ENCODE results near the gene CMBL.

GRCh38 chr5:10254686-10255085 lies 53.0 kb downstream of the CMBL start:
- no peak for TF ChIP-seq EGR1 (IDR thresholded peaks at IDR 0.05)
- no peak for TF ChIP-seq USF1 (IDR thresholded peaks at IDR 0.05)
- no peak for TF ChIP-seq CEBPB (IDR thresholded peaks at IDR 0.05)
- TF ChIP-seq NFIC (IDR thresholded peaks at IDR 0.05) = no peak
- no peak for TF ChIP-seq EP300 (IDR thresholded peaks at IDR 0.05; ENCODE audit: borderline replicate concordance)
- no peak for TF ChIP-seq ZBTB7A (IDR thresholded peaks at IDR 0.05; ENCODE audit: low read depth)
- no peak for TF ChIP-seq TCF12 (IDR thresholded peaks at IDR 0.05; ENCODE audit: low read depth)
